Mucosa of rectum (tissue), 2 donors: Measurements from ENCODE around the gene GATAD2B.

Source experiments
- H3K27ac ChIP-seq, 2 donors: one replicate each; pipeline ENCODE4 v1.7.0; 2013; ENCODE audit warnings: inconsistent platforms in 2 of 2, low read depth in 2 of 2, low read length in 2 of 2
- H3K27me3 ChIP-seq, 2 donors: one replicate each; pipeline ENCODE4 v1.7.0; 2013; ENCODE audit warnings: low read length in 2 of 2; ENCODE audit not compliant: control insufficient read depth in 2 of 2, insufficient read depth in 2 of 2
- H3K36me3 ChIP-seq, 2 donors: one replicate each; pipeline ENCODE4 v1.7.0; 2013; ENCODE audit warnings: low read length in 2 of 2; ENCODE audit not compliant: control insufficient read depth in 2 of 2, insufficient read depth in 2 of 2
- H3K4me1 ChIP-seq, 2 donors: one replicate each; pipeline ENCODE4 v1.7.0; 2013; ENCODE audit warnings: low read length in 2 of 2, mild to moderate bottlenecking in 1 of 2; ENCODE audit not compliant: control insufficient read depth in 2 of 2, insufficient read depth in 2 of 2
- H3K4me3 ChIP-seq, 2 donors: one replicate each; pipeline ENCODE4 v1.7.0; 2013; ENCODE audit warnings: low read length in 2 of 2
- H3K9ac ChIP-seq, 2 donors: one replicate each; pipeline ENCODE4 v1.7.0; 2013; ENCODE audit warnings: low read length in 2 of 2, low read depth in 1 of 2, mild to moderate bottlenecking in 1 of 2
- H3K9me3 ChIP-seq, 2 donors: one replicate each; pipeline ENCODE4 v1.7.0; 2013; ENCODE audit warnings: low read length in 2 of 2; ENCODE audit not compliant: control insufficient read depth in 2 of 2
- donor health status: healthy.
- donor health status: Normal muscosa, but diverticular disease.

Gene GATAD2B

DNA sequence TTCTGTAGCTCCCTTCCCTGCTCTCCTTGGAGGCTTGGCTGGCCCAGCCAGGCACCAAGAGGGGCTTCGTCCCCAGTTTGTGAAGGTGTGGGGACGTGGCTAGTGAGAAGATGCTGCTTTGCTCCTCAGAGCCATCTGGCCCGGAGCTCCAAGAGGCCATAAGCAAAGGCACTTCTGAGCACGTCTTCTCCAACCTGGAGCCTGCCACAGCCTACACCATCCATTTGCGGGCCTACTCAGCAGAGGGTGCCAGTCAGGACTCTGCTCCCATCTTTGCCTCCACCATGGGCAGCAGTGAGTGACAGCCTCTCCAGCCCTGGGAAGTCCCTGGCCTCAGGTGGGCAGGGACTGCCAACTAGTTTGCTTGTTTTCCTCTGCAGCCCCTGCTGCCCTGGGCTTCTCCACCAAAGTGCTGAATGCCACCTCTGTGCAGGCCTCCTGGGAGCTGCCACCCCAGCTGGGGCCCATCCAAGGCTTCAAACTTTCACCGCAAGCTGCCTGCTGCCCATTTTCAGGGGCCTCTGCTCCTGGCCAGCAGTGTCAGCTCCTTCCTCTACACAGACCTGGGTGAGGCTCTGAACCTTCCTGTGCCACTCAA, 121.6 kb downstream of the GATAD2B start:
- peaks cover 0 to 2% of the 10 kb centered on the region in 2 donors for H3K4me1 ChIP-seq
- no peaks in the 10 kb centered on the region for H3K9me3 ChIP-seq
- H3K36me3 ChIP-seq = peaks cover 0 to 2% of the 10 kb centered on the region in 2 donors
- no peak overlapping the region for H3K27ac ChIP-seq
- no peaks in the 10 kb centered on the region for H3K27me3 ChIP-seq
- no peak overlapping the region for H3K9ac ChIP-seq
- H3K4me3 ChIP-seq = no peak overlapping the region

DNA sequence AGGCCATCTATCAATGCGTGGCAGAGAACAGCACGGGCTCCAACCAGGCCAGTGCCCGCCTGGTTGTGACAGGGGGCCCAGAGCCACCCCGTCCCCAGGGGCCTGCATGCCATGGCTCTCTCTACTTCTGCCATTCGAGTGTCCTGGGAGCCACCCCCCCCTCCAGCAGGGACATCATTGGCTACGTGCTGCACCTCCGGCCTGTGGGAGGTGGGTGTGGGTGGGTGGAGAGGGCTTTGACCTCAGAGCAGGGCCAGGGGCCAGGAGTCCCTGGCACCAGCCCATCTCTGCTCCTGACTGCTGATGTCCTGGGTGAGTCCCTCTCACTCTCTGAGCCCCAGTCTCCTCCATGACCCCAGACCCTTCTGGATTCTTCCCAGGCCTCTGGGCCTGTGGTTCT, 122.3 kb downstream of the GATAD2B start:
- Histone ChIP-seq H3K27ac (no peak overlapping the region), H3K9ac (no peak overlapping the region)

DNA sequence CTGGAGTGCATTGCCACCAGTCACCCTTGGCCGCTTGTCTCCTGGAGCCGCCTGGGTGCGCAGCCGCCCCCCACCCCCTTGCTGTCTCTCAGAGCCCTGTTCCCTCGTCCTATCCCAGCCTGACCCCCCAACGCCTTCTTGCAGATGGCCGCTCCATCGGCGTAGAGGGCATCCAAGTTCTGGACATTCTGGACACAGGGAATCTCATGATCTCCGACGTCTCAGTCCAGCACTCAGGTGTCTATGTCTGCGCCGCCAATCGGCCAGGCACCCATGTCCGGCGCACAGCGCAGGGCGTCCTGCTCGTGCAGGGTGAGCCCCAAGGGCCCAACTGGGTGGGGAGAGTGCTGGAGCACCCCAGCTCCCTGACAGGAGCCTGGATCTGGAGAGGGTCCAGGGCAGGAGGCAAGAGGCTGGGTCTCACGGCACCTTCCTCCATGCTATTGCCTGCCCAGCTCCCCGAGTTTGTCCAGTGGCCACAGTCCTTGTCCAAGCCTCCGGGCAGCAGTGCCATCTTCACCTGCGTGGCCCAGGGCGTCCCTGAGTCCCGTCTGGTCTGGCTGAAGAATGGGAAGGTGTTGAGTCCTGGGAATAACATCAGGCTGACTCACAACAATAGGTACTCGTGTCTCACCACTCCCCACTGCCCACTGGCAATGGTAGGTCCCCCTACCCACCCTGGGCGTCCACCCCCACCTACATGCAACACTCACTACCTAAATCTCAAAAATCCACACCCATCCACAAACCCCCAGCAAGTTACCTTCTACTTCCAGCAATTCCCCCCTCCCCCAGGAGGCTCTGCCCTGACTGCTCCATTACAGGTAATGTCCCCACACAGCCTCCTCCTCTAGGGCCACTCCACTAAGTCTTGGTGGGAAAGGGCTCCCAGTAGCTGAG, 123.0 kb downstream of the GATAD2B start:
- H3K4me1 ChIP-seq = no peaks in the 10 kb centered on the region

More for the DNA sequence above, 122.3 kb downstream of the GATAD2B start:
- no peaks in the 10 kb centered on the region for H3K27me3 ChIP-seq
- no peak overlapping the region for H3K4me3 ChIP-seq
- H3K9me3 ChIP-seq = no peaks in the 10 kb centered on the region
- H3K4me1 ChIP-seq = no peaks in the 10 kb centered on the region
- H3K36me3 ChIP-seq = peaks cover 0 to 2% of the 10 kb centered on the region in 2 donors

DNA sequence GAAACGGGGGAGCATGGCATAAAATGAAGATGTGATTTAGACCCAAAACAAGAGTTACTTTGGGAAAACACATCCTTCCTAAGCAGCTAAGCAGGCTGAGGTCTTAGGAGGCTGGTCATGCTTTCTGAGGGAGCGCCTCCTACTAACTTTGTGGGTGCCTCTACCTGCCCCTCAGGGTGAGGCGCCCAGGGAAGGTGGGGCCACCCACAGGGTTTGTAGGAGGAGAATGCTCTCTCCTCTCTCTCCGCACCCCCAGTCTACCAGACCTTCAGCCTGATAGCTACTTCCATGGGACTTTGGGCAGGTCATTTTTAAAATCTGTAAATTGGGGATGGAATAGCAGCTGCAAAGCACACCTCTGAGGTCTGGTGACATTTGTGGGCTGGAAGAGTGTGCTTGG, 123.8 kb downstream of the GATAD2B start:
- H3K9ac ChIP-seq = no peak overlapping the region
- no peaks in the 10 kb centered on the region for H3K9me3 ChIP-seq
- H3K27ac ChIP-seq = no peak overlapping the region
- H3K4me1 ChIP-seq = no peaks in the 10 kb centered on the region
- peaks cover 0 to 2% of the 10 kb centered on the region in 2 donors for H3K36me3 ChIP-seq
- no peaks in the 10 kb centered on the region for H3K27me3 ChIP-seq
- H3K4me3 ChIP-seq = no peak overlapping the region

More for the DNA sequence above, 123.0 kb downstream of the GATAD2B start:
- Histone ChIP-seq H3K36me3 (peaks cover 0 to 2% of the 10 kb centered on the region in 2 donors), H3K4me3 (no peak overlapping the region), H3K27me3 (no peaks in the 10 kb centered on the region), H3K9ac (no peak overlapping the region), H3K27ac (no peak overlapping the region), H3K9me3 (no peaks in the 10 kb centered on the region)

DNA sequence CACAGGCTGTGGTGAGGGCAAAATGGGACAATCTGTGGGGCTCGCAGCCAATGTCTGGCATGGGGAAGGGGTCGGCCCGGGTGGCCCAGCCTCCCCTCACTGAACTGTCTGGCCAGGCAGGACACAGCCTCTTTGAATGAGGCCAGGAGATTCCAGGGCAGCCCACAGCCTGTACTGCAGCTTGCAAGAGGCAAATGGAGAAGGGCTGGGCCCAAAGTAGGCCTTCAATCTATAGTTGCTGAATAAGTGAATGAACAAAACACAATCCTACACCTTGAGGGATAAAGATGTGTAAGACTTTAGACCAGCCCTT, 124.3 kb downstream of the GATAD2B start:
- no peaks in the 10 kb centered on the region for H3K9me3 ChIP-seq
- H3K4me1 ChIP-seq = no peaks in the 10 kb centered on the region
- no peaks in the 10 kb centered on the region for H3K27me3 ChIP-seq
- H3K9ac ChIP-seq = no peak overlapping the region
- no peak overlapping the region for H3K27ac ChIP-seq
- H3K36me3 ChIP-seq = no peaks in the 10 kb centered on the region
- H3K4me3 ChIP-seq = no peak overlapping the region

DNA sequence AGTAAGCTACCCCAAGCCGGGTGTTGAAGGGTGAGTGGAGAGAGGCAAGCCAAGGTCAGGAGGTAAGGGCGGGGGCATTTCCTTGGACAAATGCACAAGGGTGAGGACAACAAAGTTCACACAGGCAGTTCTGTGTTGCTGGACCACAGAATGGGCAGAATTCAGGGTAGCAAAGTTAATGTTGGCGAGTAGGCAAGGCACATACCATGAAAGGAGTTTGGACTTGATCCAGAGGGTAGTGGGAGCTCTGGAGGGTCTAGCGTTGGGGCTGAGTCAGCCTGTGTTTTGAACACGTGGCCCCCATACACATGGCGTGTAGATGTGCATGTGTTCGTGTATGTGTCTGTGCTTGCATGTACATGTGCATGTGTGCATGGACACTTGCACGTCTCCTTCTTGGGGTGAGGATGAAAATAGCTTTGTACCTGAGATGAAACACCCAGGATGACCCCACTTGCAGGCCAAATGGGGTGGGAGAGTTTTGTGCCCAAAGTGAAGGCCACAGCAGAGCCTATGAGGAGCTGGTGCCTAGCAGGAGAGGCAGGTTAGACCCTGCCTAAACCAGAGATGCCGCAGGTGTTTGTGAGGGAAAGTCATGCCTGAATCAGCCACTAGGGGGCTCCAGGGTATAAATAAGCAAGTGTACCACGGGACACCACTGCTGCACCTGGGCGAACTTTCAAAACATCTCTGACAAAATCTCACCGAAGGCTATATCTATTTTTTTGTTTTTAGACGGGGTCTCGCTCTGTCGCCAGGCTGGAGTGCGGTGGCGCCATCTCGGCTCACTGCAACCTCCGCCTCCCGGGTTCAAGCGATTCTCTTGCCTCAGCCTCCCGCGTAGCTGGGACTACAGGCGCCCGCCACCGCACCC, 125.7 kb downstream of the GATAD2B start:
- Histone ChIP-seq H3K4me1 (no peaks in the 10 kb centered on the region), H3K27ac (no peak overlapping the region), H3K9ac (no peak overlapping the region), H3K36me3 (no peaks in the 10 kb centered on the region), H3K9me3 (no peaks in the 10 kb centered on the region), H3K4me3 (no peak overlapping the region), H3K27me3 (no peaks in the 10 kb centered on the region)

DNA sequence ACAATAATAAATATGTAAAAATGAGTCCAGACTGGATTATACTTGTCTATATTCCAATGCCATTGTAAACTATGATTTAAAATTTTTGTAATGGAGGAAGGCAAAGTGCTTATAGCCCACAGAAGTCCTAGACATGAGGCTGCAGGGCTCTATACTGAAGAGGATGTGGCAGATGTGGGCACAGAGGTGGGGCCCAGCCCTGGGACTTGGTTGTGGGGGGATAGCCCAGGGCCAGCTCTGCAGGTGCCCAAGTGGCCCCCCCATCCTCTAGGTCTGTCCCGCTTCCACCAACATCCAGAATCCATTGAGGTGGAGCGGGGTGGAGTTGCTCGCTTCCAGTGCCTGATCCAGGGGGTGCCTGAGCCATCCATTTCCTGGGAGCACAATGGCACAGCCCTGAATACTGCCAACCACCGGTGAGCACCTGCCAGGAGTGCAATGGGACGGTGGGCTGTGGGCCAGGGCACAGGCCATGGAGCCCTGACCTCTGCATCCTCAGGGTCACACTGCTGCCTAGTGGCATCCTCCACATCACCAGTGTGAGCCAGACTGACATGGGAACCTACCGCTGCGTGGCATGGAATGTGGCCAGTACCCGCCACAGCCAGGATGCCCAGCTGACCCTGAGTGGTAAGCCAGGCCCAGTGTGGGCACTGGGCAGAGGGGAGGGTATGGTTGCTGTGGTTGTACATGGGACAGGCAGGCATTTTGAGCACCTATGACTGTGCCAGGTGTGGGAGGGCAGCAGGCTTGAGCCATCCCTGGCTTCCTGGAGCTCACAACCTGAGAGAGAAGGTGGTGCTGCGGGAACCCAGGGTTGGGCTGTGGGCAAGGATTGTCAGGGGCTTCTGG, 126.6 kb downstream of the GATAD2B start:
- H3K4me1 ChIP-seq = no peaks in the 10 kb centered on the region
- no peak overlapping the region for H3K27ac ChIP-seq
- H3K9ac ChIP-seq = no peak overlapping the region
- no peaks in the 10 kb centered on the region for H3K36me3 ChIP-seq
- no peak overlapping the region for H3K4me3 ChIP-seq
- no peaks in the 10 kb centered on the region for H3K27me3 ChIP-seq
- H3K9me3 ChIP-seq = no peaks in the 10 kb centered on the region

DNA sequence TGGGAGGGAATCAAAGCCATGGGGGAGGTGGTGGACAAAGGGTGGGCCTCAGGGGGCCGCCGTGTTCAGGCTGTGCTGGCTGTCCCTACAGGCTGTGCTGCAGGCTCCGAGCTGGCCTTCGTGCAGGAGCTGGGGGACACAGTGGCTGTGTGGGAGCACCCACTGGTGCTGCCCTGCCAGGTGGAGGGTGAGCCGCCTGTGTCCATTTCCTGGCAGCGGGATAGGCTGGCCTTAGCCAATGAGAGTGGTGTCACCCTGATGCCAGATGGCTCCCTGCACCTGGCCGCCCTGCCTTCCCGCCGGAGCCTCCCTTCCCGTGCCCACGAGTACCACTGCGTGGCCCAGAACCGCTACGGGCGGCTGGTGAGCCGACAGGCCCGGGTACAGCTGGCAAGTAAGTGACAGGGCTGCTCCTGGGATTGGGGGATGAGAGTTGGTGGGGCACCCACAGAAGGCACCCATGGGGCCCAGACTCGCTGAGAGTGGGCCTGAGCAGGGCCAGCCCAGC, 127.4 kb downstream of the GATAD2B start:
- Histone ChIP-seq H3K9me3 (no peaks in the 10 kb centered on the region), H3K27ac (no peak overlapping the region), H3K4me1 (peaks cover 0 to under 1% of the 10 kb centered on the region in 2 donors), H3K27me3 (peaks cover 0 to 1% of the 10 kb centered on the region in 2 donors), H3K9ac (no peak overlapping the region), H3K4me3 (no peak overlapping the region), H3K36me3 (no peaks in the 10 kb centered on the region)

DNA sequence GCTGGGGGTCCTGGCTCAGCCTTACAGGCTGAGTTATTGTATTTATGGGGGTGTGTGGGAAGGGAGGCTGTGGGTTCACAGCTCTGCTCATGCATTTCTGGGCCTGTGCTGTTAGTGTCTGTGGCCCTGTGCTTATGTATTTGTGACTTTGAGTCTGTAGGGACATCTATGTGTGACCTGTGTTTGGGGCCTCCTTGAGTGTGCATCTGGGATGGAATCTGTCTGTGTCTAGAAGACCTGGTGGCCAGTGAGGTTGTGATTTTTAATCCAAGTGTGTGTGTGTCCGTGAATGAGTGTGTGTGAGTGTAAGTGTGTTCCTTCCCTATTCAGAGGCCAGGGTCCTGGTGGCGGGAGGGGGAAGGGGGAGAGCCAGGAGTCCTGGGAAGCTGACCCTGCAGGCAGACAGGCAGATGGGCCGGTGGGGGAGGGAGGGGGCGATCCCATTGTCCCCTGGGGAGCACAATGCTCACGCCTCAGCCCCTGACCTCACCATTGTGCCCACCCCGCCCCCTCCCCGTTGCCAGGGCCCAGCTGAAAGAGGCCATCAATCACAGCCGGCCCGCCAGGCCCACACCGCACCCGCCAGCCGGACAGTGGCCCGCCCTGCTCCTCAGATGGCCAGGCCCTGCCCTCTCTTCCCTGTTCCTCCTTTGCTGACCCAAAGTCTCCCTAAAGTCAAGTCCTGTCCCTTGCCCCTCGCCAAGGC, 128.0 kb downstream of the GATAD2B start:
- no peak overlapping the region for H3K9ac ChIP-seq
- no peak overlapping the region for H3K27ac ChIP-seq
- peaks cover 0 to 7% of the 10 kb centered on the region in 2 donors for H3K27me3 ChIP-seq
- peaks cover 2 to 7% of the 10 kb centered on the region in 2 donors for H3K4me1 ChIP-seq
- no peaks in the 10 kb centered on the region for H3K9me3 ChIP-seq
- no peak overlapping the region for H3K4me3 ChIP-seq
- no peaks in the 10 kb centered on the region for H3K36me3 ChIP-seq
